Measurements from ENCODE around the gene PLCB3. TPM values are rescaled to one million over a fixed set of nuclear protein-coding genes. Genes with fewer than 3 reads are reported as not detected.
A peak's percentile ranks its signal among the peaks of the same experiment; 100 is the strongest.

The PLCB3 gene
- total RNA-seq, 6 donors from 2014 or later = 19.5 to 55.5 (median 30.3) TPM

DNA sequence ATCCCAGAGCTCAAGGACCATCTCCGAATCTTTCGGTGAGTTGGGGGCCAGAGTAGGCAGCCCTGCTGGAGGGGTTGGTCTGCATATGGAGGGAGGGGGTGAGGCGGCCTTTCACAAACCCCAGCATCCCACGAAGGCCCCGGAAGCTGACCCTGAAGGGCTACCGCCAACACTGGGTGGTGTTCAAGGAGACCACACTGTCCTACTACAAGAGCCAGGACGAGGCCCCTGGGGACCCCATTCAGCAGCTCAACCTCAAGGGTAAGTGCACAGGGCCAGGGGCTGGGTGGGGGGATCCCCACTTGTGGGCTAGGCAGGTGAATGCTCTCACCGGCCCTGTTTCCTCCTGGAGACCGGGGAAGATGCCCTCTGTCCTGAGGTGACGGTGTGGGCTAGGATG lies 31.6 kb upstream of the PLCB3 start:
- H3K27me3 ChIP-seq = no peaks in the 10 kb centered on the region
- TF ChIP-seq, protein P1, sequence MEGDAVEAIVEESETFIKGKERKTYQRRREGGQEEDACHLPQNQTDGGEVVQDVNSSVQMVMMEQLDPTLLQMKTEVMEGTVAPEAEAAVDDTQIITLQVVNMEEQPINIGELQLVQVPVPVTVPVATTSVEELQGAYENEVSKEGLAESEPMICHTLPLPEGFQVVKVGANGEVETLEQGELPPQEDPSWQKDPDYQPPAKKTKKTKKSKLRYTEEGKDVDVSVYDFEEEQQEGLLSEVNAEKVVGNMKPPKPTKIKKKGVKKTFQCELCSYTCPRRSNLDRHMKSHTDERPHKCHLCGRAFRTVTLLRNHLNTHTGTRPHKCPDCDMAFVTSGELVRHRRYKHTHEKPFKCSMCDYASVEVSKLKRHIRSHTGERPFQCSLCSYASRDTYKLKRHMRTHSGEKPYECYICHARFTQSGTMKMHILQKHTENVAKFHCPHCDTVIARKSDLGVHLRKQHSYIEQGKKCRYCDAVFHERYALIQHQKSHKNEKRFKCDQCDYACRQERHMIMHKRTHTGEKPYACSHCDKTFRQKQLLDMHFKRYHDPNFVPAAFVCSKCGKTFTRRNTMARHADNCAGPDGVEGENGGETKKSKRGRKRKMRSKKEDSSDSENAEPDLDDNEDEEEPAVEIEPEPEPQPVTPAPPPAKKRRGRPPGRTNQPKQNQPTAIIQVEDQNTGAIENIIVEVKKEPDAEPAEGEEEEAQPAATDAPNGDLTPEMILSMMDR (IDR thresholded peaks at IDR 0.05) = no peak
- TF ChIP-seq POLR2AphosphoS5 (IDR thresholded peaks at IDR 0.05) = no peak
- no peak for TF ChIP-seq POLR2A (IDR thresholded peaks at IDR 0.05)
- no peak for TF ChIP-seq EP300 (IDR thresholded peaks at IDR 0.05)
- peaks cover 0 to 5% (median 1%) of the 10 kb centered on the region in 4 donors for H3K4me1 ChIP-seq
- ATAC-seq (ENCODE audit: low FRiP score in 2 of 2) (no peak), DNase-seq (peak in 1 of 2 donors; percentile 22)
- 92 to 93% methylated on average over 3 to 10 of the region's 10 CpGs for WGBS, 2 donors
- no peaks in the 10 kb centered on the region for H3K9me3 ChIP-seq
- H3K4me3 ChIP-seq = no peak overlapping the region
- H3K27ac ChIP-seq = no peak overlapping the region
- peaks cover 4 to 58% (median 34%) of the 10 kb centered on the region in 4 donors for H3K36me3 ChIP-seq

DNA sequence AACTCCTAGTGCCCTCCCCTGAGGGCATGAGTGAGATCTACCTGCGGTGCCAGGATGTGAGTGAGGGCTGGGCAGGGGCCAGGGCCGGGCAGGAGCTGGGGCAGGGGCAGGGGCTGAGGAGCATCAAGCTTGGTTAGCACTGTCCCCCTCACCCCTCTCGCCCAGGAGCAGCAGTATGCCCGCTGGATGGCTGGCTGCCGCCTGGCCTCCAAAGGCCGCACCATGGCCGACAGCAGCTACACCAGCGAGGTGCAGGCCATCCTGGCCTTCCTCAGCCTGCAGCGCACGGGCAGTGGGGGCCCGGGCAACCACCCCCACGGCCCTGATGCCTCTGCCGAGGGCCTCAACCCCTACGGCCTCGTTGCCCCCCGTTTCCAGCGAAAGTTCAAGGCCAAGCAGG lies 31.1 kb upstream of the PLCB3 start:
- Histone ChIP-seq H3K27me3 (no peaks in the 10 kb centered on the region), H3K4me1 (peaks cover 4 to 10% (median 7%) of the 10 kb centered on the region in 4 donors), H3K27ac (no peak overlapping the region), H3K9me3 (no peaks in the 10 kb centered on the region), H3K4me3 (no peak overlapping the region), H3K36me3 (peaks cover 4 to 52% (median 34%) of the 10 kb centered on the region in 4 donors)
- TF ChIP-seq, protein P1 (IDR thresholded peaks at IDR 0.05) = no peak
- TF ChIP-seq POLR2AphosphoS5 (IDR thresholded peaks at IDR 0.05) (no peak), POLR2A (IDR thresholded peaks at IDR 0.05) (no peak)
- 87% methylated on average over 12 of the region's 17 CpGs; no CpG with 5 or more reads in 1 of the 2 donors for WGBS, 2 donors
- peak in 1 of 2 donors; percentile 62 for DNase-seq
- no peak for ATAC-seq (ENCODE audit: low FRiP score in 2 of 2)

DNA sequence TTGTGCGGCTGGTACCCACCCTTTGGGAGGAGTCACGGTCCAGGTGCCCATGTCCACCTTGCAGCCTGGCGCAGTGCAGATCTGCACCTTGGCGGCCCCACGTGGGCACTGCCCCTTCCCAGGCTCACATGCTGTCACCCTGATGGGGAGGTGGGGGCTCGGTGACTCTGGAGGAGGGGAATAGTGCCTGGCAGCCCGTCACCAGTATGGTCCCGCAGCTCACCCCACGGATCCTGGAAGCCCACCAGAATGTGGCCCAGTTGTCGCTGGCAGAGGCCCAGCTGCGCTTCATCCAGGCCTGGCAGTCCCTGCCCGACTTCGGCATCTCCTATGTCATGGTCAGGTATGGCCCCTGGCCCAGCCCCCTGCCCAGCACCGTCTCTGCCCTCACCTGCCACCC lies 30.5 kb upstream of the PLCB3 start:
- TF ChIP-seq, protein P1 (IDR thresholded peaks at IDR 0.05) = no peak
- TF ChIP-seq POLR2A (IDR thresholded peaks at IDR 0.05) = no peak
- ATAC-seq (ENCODE audit: low FRiP score in 2 of 2) (no peak), DNase-seq (peak in 1 of 2 donors; percentile 62)
- Histone ChIP-seq H3K27ac (no peak overlapping the region), H3K4me3 (no peak overlapping the region), H3K9me3 (no peaks in the 10 kb centered on the region), H3K36me3 (peaks cover 4 to 50% (median 34%) of the 10 kb centered on the region in 4 donors), H3K27me3 (no peaks in the 10 kb centered on the region), H3K4me1 (peaks cover 9 to 15% (median 11%) of the 10 kb centered on the region in 4 donors)
- WGBS, 2 donors = 93 to 94% methylated on average over 10 of the region's 14 CpGs

DNA sequence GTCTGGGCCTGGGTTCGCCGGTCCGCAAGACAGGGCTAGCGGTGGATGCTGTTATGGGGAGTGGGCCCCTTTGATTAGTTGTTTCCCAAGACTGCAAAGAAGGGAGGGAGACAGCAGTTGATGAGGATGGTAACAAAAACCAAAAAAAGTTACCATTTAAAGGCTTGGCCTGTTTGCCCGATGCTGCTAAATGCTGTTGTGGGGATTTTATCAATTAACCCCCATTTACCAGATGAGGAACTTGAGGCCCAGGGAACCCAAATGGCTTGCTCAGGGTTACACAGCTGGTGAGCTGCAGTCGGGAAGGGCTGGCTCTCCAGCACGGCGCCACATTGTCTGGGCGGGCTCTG lies 28.7 kb upstream of the PLCB3 start:
- DNase-seq (no peak), ATAC-seq (ENCODE audit: low FRiP score in 2 of 2) (no peak)
- Histone ChIP-seq H3K36me3 (peaks cover 4 to 47% (median 34%) of the 10 kb centered on the region in 4 donors), H3K4me1 (peaks cover 22 to 28% (median 22%) of the 10 kb centered on the region in 4 donors), H3K9me3 (no peaks in the 10 kb centered on the region), H3K4me3 (no peak overlapping the region), H3K27me3 (no peaks in the 10 kb centered on the region), H3K27ac (no peak overlapping the region)
- TF ChIP-seq, protein P1 (IDR thresholded peaks at IDR 0.05) = no peak
- TF ChIP-seq EP300 (IDR thresholded peaks at IDR 0.05) (no peak), POLR2A (IDR thresholded peaks at IDR 0.05) (no peak), POLR2AphosphoS5 (IDR thresholded peaks at IDR 0.05) (no peak)
- whole genome bisulfite sequencing, 2 donors = 84 to 90% methylated on average over 5 to 8 of the region's 9 CpGs

DNA sequence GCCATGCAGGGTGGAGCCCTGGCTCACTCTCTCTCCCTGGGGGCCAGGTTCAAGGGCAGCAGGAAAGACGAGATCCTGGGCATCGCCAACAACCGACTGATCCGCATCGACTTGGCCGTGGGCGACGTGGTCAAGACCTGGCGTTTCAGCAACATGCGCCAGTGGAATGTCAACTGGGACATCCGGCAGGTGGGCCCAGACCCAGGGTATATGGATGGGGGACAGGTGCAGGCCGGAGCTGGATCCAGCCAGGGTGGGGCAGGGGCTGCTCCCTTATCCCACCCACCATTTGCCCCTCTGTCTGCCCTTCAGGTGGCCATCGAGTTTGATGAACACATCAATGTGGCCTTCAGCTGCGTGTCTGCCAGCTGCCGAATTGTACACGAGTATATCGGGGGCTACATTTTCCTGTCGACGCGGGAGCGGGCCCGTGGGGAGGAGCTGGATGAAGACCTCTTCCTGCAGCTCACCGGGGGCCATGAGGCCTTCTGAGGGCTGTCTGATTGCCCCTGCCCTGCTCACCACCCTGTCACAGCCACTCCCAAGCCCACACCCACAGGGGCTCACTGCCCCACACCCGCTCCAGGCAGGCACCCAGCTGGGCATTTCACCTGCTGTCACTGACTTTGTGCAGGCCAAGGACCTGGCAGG lies 28.2 kb upstream of the PLCB3 start:
- TF ChIP-seq, protein P1 (IDR thresholded peaks at IDR 0.05) = no peak
- TF ChIP-seq EP300 (IDR thresholded peaks at IDR 0.05) (no peak), POLR2AphosphoS5 (IDR thresholded peaks at IDR 0.05) (no peak), POLR2A (IDR thresholded peaks at IDR 0.05) (no peak)
- Histone ChIP-seq H3K9me3 (no peaks in the 10 kb centered on the region), H3K27me3 (no peaks in the 10 kb centered on the region), H3K4me3 (no peak overlapping the region), H3K4me1 (peaks cover 23 to 30% (median 27%) of the 10 kb centered on the region in 4 donors), H3K27ac (no peak overlapping the region), H3K36me3 (peaks cover 4 to 46% (median 34%) of the 10 kb centered on the region in 4 donors)
- ATAC-seq (ENCODE audit: low FRiP score in 2 of 2) (no peak), DNase-seq (peak in 1 of 2 donors; percentile 68)
- WGBS, 2 donors = 91 to 97% methylated on average over 15 to 23 of the region's 24 CpGs

Data from upper lobe of left lung (tissue), 6 donors.